ENCODE results near the gene BACH2. TPM values are rescaled to one million over a fixed set of nuclear protein-coding genes. Genes with fewer than 3 reads are reported as not detected.

The BACH2 gene
- total and polyA plus RNA-seq, 10 of the 15 experiments (the other 5 are each of a cell fraction or from before 2014, with no cell fraction given) = 0.03 to 0.28 (median 0.04) TPM; not detected in 3

- in situ Hi-C loops (cut with MboI) (no loop called here), intact Hi-C loops (cut with micrococcal nuclease; ENCODE audit: unreplicated experiment) (no loop called here)
- Histone ChIP-seq H3K79me2 (ENCODE audit: control insufficient read depth, insufficient read depth, low read length) (no peaks in the 10 kb centered on the region), H2AFZ (ENCODE audit: control insufficient read depth, low read depth, low read length) (no peak overlapping the region), H3K27me3 (replicated peaks in 1 of 2; ENCODE audit: control insufficient read depth in 2 of 2, insufficient read depth in 2 of 2, low read length in 1 of 2) (no peaks in the 10 kb centered on the region), H3K4me2 (ENCODE audit: control insufficient read depth, insufficient read depth) (no peak overlapping the region), H3K4me1 (ENCODE audit: control insufficient read depth, insufficient read depth, low read length) (no peaks in the 10 kb centered on the region), H3K9me3 (replicated peaks; ENCODE audit: control insufficient read depth, insufficient read depth, low read length) (no peaks in the 10 kb centered on the region), H4K20me1 (ENCODE audit: control insufficient read depth, insufficient read depth) (no peaks in the 10 kb centered on the region), H3K36me3 (ENCODE audit: control insufficient read depth in 2 of 2, insufficient read depth in 2 of 2, low read length in 1 of 2) (no peaks in the 10 kb centered on the region), H3K27ac (ENCODE audit: control insufficient read depth, insufficient read depth) (no peak overlapping the region), H3K9ac (ENCODE audit: control insufficient read depth, insufficient read depth, low read length) (no peak overlapping the region), H3K4me3 (no peak overlapping the region)
- ChIA-PET SMC1A (ENCODE audit: uncharacterized antibody, unreplicated experiment) (no interaction called here), RAD21 (ENCODE audit: unreplicated experiment) (no interaction called here), CTCF (no interaction called here), POLR2A (no interaction called here)
- FAIRE-seq = no peak
- BruUV-seq (replicated peaks) = no TSS peak
- no peak for TF ChIP-seq RUNX3 (IDR thresholded peaks at IDR 0.05; ENCODE audit: low read length)
- TF ChIP-seq ATF2 (IDR thresholded peaks at IDR 0.05; ENCODE audit: low read length) = no peak
- TF ChIP-seq IKZF2 (IDR thresholded peaks at IDR 0.05) = no peak
- TF ChIP-seq MEF2B (IDR thresholded peaks at IDR 0.05; ENCODE audit: partially characterized antibody, poor library complexity, severe bottlenecking) = no peak
- TF ChIP-seq SMAD5 (IDR thresholded peaks at IDR 0.05; ENCODE audit: low read depth) = no peak
- TF ChIP-seq NRF1 (conservative IDR thresholded peaks at IDR 0.05; ENCODE audit: low read depth, low read length) = no peak
- TF ChIP-seq SRF (IDR thresholded peaks at IDR 0.05; ENCODE audit: low read depth in 2 of 2, low read length in 2 of 2) = no peak
- no peak for TF ChIP-seq CHD1 (IDR thresholded peaks at IDR 0.05; ENCODE audit: low read depth, low read length)
- TF ChIP-seq HCFC1 (IDR thresholded peaks at IDR 0.05; ENCODE audit: low read length) = no peak
- no peak for TF ChIP-seq FOS (IDR thresholded peaks at IDR 0.05; ENCODE audit: borderline replicate concordance, extremely low read depth, insufficient read length)
- TF ChIP-seq CREB1 (IDR thresholded peaks at IDR 0.05; ENCODE audit: low read depth) = no peak
- no peak for TF ChIP-seq ZNF274 (IDR thresholded peaks at IDR 0.05; ENCODE audit: insufficient read depth, insufficient read length)
- no peak for TF ChIP-seq ATF7 (IDR thresholded peaks at IDR 0.05; ENCODE audit: low read depth)
- no peak for TF ChIP-seq ZZZ3 (IDR thresholded peaks at IDR 0.05; ENCODE audit: control insufficient read depth, insufficient read length, low read depth)
- DNase-seq (ENCODE audit: low read depth, low spot score) = no peak
- ATAC-seq = no peak
- 84% methylated on average over 18 of the region's 18 CpGs for WGBS (ENCODE audit: insufficient coverage, insufficient replicate concordance, low lambda C conversion rate, missing lambda C conversion rate)
Measured at GRCh38 chr6:90038961-90039653, 257.5 kb downstream of the BACH2 start.
